ENCODE results near the gene OPRM1.
"Not testable (repeated sequence)": the region's sequence is repeated elsewhere in the genome, so short reads cannot be mapped to it uniquely, and the experiment has no call there.

Gene OPRM1

DNA sequence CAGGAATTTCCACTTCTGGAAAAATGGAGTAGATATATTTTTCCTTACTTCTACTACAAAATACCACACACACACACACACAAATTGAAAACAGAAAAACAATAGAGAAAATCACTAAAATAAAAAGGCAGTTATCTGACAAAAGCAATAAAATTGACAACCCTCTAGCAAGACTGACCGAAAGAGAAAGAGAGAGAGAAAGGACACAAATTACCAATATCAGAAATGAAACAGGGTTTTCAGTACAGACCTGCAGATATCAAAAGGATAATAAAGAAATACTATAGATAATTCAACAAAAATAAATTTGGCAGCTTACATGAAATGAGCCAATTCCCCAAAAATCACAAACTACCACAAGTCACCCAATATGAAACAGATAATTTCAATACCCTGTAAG lies 104.7 kb downstream of the OPRM1 start:
- no peak for DNase-seq (ENCODE audit: low spot score)

GRCh38 chr6:154154389-154154967 lies 115.4 kb downstream of the OPRM1 start:
- peak; percentile 73 for DNase-seq (ENCODE audit: low spot score)

DNA sequence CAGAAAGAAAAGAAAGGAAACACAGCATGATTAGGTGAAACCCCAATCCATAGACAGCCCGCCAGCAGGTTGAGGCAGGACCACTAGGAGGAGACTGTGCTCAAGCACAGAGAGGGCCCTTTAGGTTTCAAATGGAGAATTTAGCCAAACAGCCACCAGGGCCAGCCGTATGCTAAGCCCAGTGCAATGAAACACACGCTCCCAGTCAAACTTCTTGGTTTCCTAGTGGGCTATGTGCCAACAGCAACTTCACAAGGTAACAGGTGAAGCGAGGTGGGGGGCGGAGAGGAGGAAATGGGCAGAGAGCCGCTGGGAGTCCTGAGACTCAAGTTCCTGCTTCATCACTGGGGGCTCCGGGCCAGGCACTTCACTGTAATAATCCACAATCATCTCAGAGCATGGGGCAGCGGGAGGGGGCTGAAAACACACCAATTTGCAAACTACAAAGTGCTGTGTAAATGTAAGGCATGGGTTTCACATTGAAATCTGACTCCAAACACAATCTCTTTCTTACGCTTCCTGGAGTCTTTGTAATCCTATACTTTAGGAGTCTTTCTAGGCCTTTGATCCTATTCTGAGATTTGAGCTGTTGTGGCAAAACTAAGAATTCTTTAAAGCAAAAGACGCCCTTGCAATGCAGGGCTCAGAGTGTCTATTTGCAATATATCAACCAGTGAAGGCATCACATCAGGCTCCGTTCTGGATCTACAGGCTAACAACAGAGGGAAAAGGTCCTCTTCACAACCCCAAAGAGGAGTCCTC lies 117.3 kb downstream of the OPRM1 start:
- peak; percentile 71 for DNase-seq (ENCODE audit: low spot score)

GRCh38 chr6:154157082-154157481 lies 118.0 kb downstream of the OPRM1 start:
- peak; percentile 25 for DNase-seq (ENCODE audit: low spot score)

DNA sequence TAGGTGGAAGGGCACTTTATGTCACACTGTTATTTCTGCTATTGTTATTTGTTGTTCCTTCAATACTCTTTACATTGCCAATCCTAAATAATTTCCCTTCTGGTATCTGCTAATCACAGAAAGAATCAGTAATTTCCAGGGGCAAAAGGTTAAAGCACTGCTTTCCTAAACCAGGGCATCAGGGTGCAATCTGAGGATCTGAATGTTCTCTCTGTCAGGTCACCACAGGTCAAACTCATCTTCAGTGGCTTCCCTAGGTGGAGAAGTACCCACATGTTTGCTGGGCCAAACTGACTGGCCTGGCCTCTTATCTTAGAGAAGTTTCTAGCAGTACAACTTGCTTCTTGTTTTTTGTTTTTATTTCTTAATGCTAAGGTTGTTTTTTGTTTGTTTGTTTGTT lies 118.7 kb downstream of the OPRM1 start:
- DNase-seq (ENCODE audit: low spot score): no peak

GRCh38 chr6:154159126-154159525 lies 120.1 kb downstream of the OPRM1 start:
- no peak for DNase-seq (ENCODE audit: low spot score)

GRCh38 chr6:154161689-154162088 lies 122.6 kb downstream of the OPRM1 start:
- no peak for DNase-seq (ENCODE audit: low spot score)

- DNase-seq (ENCODE audit: low spot score): no peak
These were observed 125.4 kb downstream of the OPRM1 start for GRCh38 chr6:154164397-154164796.

GRCh38 chr6:154165478-154165877 lies 126.4 kb downstream of the OPRM1 start:
- no peak for DNase-seq (ENCODE audit: low spot score)

DNA sequence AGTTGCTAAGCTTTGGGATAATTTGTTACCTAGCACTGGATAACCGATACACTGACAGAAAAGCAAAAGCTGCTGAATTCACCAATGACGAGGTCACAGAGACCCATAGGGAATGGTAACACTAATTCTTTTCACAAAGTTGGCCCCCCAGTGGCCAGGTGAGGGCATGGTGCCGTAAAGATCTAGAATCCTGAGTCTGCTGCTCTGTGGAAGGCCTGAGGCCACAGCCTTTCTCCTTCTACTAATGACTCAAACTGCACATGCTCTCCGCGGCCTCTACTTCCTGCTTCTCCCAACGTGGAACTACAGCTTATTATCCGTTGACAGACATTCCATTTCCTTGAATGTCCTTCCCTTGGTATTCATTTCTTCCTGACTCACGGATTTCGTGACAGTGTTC lies 127.1 kb downstream of the OPRM1 start:
- no peak for DNase-seq (ENCODE audit: low spot score)

DNA sequence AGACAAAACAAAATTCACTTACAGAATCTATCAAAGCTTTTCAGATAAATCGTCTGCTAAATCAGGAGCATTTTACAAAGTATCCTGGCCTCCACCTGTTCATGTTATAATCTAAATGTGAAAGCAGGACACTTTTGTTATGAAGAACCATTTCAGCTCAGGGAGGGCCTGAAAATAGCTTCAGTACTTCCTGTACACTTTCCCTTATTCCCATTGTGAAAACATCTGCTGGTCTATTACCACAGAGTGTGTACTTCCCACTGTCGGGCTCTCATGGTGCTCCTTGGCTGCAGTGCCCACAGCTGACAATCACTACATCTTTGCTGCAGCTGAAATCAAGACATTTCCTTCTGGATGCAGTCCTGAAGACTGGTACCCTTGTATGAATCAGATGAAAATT lies 128.1 kb downstream of the OPRM1 start:
- no peak for DNase-seq (ENCODE audit: low spot score)

GRCh38 chr6:154169193-154169847 lies 130.3 kb downstream of the OPRM1 start:
- no peak for DNase-seq (ENCODE audit: low spot score)

GRCh38 chr6:154170106-154170505 lies 131.1 kb downstream of the OPRM1 start:
- no peak for DNase-seq (ENCODE audit: low spot score)

DNA sequence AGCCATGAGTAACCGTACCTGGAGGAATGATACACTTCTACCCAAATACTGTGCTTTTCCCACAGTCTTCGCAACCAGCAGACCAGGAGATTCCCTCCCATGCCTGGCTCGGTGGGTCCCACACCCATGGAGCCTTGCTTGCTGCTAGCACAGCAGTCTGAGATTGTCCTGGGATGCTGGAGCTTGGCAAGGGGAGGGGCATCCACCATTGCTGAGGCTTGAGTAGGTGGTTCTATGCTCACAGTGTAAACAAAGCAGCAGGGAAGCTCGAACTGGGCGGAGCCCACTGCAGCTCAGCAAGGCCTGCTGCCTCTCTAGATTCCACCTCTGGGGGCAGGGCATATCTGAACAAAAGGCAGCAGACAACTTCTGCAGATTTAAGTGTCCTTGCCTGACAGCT lies 133.4 kb downstream of the OPRM1 start:
- DNase-seq (ENCODE audit: low spot score): not testable (repeated sequence)

DNA sequence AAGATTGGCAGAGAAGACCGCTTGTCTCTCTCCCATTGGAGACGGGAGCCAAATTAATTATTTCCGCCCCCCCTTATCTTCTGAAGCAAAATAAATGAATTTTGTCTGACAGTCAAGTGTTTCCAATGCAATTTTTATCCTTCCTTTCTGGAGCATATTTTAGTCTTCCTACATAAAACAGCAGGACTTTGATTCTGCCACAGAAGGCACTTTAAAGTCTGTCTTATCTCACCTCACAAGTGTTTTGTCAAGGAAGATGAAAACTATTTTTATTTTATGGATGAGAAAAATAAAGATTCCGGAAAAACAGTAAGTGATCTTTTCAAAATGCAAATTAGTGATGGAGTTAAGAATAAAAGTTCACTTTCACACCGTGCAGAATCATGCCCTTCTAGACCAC lies 140.4 kb downstream of the OPRM1 start:
- no peak for DNase-seq (ENCODE audit: low spot score)

DNA sequence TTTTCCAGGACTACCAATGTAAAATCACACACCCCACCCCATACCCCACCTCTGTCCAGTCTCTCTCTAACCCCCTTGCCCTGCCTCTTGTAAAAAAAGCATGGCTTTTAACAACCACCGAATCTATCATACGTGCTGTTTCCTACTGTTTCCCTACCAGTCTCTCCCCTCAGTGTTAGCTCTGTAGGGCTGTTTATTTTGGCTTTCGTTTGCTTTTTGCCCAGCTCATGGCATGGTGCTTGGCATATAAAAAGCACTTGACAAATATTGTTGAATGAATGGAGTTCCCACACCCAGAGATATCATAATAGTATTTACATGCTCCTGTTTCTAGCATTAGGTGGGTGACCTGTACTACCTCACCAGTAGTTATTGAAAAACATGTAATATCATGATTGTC lies 148.2 kb downstream of the OPRM1 start:
- DNase-seq (ENCODE audit: low spot score): no peak

DNA sequence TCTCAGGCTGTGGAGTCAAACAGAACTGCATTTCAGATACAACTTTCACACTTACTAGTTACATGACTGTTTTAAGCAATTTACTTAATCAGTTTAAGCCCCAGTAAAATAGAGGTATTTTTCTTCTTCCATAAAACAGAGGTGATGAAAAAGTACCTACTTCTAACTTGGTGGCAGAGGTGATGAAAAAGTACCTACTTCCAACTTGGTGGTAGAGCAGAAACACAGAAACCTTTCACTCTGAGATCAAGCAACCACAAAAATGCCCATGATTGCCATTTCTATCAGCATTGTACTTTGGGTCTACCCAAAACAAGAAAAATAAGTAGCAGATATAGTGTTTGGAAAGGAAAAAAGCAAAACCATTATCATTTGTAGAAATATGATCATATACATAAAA lies 148.7 kb downstream of the OPRM1 start:
- no peak for DNase-seq (ENCODE audit: low spot score)

- no peak for DNase-seq (ENCODE audit: low spot score)
These were observed 157.4 kb downstream of the OPRM1 start for GRCh38 chr6:154196333-154196885.

DNA sequence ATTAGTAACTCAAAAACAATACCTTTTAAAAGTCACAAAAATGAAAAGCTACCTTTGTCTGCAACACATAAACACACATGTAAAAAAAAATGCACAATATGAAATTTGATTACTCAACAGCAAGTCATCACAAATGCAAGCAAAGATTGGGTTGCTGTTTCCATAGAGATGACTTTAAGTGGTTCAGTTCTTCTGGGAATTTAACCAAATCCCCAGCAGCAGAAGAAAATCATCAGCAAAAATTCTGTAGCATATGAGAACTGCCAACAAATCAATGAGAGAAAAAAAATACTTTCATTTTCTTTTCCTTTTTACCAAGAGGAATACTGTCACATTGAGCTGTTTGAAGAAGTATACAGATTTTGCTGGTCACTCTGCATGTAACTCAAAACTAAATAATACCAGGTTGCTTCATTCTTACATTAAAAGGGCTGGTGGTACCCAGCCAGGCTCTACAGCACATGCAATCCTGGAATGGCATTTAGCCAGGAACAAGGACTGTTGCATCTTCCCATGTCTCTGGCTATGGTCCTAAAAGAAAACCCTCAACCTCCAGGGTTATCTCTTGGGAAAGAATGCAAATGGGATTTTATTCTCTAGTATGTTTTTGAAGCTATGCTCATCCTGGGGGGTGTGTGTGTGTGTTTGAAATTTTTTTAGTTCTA lies 158.3 kb downstream of the OPRM1 start:
- DNase-seq (ENCODE audit: low spot score): peak; percentile 34

- not testable (repeated sequence) for DNase-seq (ENCODE audit: low spot score)
These were observed 162.6 kb downstream of the OPRM1 start for GRCh38 chr6:154201688-154202087.

DNA sequence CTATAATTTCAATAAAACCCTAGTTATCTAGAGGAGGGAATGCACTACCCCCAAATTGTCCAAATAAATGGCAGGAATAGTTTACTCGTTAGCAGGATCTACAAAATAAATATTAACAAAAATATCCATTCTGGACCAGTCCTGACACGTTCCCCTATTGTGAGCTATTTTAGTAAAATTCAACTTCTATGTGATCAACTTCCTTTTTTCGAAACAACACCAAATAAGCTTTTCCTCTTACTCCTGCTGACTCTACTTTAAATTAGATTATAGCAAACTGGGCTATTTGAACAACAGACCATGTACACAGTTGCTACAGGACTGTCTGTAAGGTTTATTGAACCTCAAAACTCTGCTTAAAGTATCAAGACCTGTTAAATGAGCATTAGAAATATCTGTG lies 163.3 kb downstream of the OPRM1 start:
- no peak for DNase-seq (ENCODE audit: low spot score)

DNA sequence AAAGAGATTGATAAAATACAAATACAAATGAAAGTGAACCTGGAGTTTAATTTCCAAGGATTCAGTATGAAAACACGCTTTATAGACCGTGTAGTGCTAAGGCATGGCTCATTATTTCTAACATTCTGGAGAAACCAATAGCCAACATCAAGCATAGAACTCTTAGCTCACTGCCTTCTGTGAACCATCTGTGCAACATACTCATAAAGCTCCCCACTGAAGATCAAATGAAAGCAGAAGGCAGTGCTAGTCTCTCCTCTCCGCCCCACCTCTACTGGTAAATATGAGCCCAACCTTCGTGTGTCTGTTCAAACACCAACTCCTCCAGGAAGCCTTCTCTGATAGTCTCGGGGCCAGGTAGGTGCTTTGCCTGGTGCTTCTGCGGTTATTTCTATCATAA lies 163.9 kb downstream of the OPRM1 start:
- DNase-seq (ENCODE audit: low spot score): no peak

- DNase-seq (ENCODE audit: low spot score): no peak
These were observed 167.1 kb downstream of the OPRM1 start for GRCh38 chr6:154206141-154206540.
